ENCODE data around the gene FMN1. TPM values are rescaled to one million over a fixed set of nuclear protein-coding genes. Genes with fewer than 3 reads are reported as not detected.

The FMN1 gene
- total and polyA plus RNA-seq, 2 of the 13 experiments (the other 11 are each of a cell fraction or from before 2014, with no cell fraction given), result 0.20 to 0.60 TPM

DNA sequence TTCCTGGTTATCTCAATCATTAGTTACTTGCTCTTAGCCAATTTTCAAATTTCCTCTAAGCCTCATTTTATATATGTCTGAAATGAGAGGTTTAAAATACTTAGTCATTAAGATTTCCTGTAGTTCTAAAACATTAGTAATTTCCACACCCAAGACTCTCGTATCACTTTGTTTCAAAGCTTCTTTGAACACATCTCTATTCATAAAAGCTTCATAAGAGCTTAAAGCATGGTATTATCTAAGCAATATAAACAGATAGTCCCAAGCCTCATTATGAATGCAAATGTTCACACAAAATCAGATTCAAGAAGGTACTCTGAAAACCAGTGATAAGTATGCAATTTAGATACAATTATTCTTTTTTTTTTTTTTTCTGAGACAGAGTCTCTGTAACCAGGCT, 217.0 kb downstream of the FMN1 start:
- H3K79me2 ChIP-seq (ENCODE audit: insufficient read depth, low read length), result no peaks in the 10 kb centered on the region
- DNase-seq (ENCODE audit: low spot score) (no peak), FAIRE-seq (no peak), ATAC-seq (no peak)
- no peaks in the 10 kb centered on the region for H3K36me3 ChIP-seq (replicated peaks in 1 of 2; ENCODE audit: control insufficient read depth in 1 of 2, insufficient read depth in 2 of 2, low read length in 2 of 2)
- TF ChIP-seq HNRNPLL (IDR thresholded peaks at IDR 0.05; ENCODE audit: low read depth, low read length, poor library complexity, severe bottlenecking), result no peak
- CTCF ChIA-PET (ENCODE audit: low intra/inter-chr PET ratio, low total read pairs), result no interaction called here
- no peak overlapping the region for H3K4me2 ChIP-seq (ENCODE audit: low read depth, low read length)
- H3K9ac ChIP-seq (ENCODE audit: insufficient read depth, low read depth, low read length), result no peak overlapping the region
- intact Hi-C loops (cut with micrococcal nuclease; ENCODE audit: unreplicated experiment), result no loop called here
- H3K27me3 ChIP-seq (ENCODE audit: control insufficient read depth in 1 of 2, insufficient read depth in 2 of 2, low read length in 2 of 2), result no peaks in the 10 kb centered on the region
- H3K4me3 ChIP-seq (replicated peaks in 1 of 3; ENCODE audit: insufficient read depth in 1 of 3, low read depth in 2 of 3, low read length in 3 of 3), result no peak overlapping the region
- H3K4me1 ChIP-seq (ENCODE audit: insufficient read depth, low read length), result no peaks in the 10 kb centered on the region
- no peak overlapping the region for H3K27ac ChIP-seq (ENCODE audit: extremely low read length, insufficient read depth, low read length)
- no TSS peak for BruUV-seq (replicated peaks)
- in situ Hi-C loops (cut with HindIII; ENCODE audit: extremely low pct_ligation_motif_present, low pct_unique_long_range_greater_than_20kb), result no loop called here
- 26% methylated on average over 1 of the region's 1 CpG for WGBS (ENCODE audit: low lambda C conversion rate)
- H3K9me3 ChIP-seq (ENCODE audit: low read length), result no peaks in the 10 kb centered on the region
- no peaks in the 10 kb centered on the region for H4K20me1 ChIP-seq (ENCODE audit: insufficient read depth, low read length)
- no peak overlapping the region for H2AFZ ChIP-seq (ENCODE audit: low read length)
- POLR2A ChIA-PET, result no interaction called here

DNA sequence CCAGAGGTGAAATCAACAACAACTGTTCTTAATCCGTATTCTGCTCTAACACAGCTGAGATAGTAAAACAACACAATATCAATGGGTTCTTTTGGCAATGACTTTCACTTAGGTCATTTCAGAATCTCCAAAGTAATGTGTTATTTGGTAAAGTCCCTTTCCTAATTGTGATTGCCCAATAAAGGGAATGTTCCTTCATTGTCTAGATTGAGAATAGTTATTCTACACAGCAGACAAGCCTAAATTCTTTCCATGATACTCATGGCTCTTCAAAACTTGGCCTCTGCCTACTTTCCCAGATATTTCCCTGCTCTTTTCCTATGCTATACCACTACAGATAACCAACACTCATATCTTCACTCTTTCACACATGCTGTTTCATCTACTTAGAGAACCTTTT, 219.8 kb downstream of the FMN1 start:
- POLR2A ChIA-PET, result no interaction called here
- FAIRE-seq (no peak), ATAC-seq (no peak), DNase-seq (ENCODE audit: low spot score) (no peak)
- Histone ChIP-seq H3K4me2 (ENCODE audit: low read depth, low read length) (no peak overlapping the region), H3K4me1 (ENCODE audit: insufficient read depth, low read length) (no peaks in the 10 kb centered on the region), H3K79me2 (ENCODE audit: insufficient read depth, low read length) (no peaks in the 10 kb centered on the region), H3K4me3 (replicated peaks in 1 of 3; ENCODE audit: insufficient read depth in 1 of 3, low read depth in 2 of 3, low read length in 3 of 3) (no peak overlapping the region), H3K9ac (ENCODE audit: insufficient read depth, low read depth, low read length) (no peak overlapping the region), H4K20me1 (ENCODE audit: insufficient read depth, low read length) (no peaks in the 10 kb centered on the region), H2AFZ (ENCODE audit: low read length) (no peak overlapping the region), H3K27ac (ENCODE audit: extremely low read length, insufficient read depth, low read length) (no peak overlapping the region), H3K27me3 (ENCODE audit: control insufficient read depth in 1 of 2, insufficient read depth in 2 of 2, low read length in 2 of 2) (no peaks in the 10 kb centered on the region), H3K9me3 (ENCODE audit: low read length) (no peaks in the 10 kb centered on the region), H3K36me3 (replicated peaks in 1 of 2; ENCODE audit: control insufficient read depth in 1 of 2, insufficient read depth in 2 of 2, low read length in 2 of 2) (no peaks in the 10 kb centered on the region)
- BruUV-seq (replicated peaks), result no TSS peak
- WGBS (ENCODE audit: low lambda C conversion rate), result 36% methylated on average over 1 of the region's 1 CpG
- CTCF ChIA-PET (ENCODE audit: low intra/inter-chr PET ratio, low total read pairs), result no interaction called here
- in situ Hi-C loops (cut with HindIII; ENCODE audit: extremely low pct_ligation_motif_present, low pct_unique_long_range_greater_than_20kb), result no loop called here
- intact Hi-C loops (cut with micrococcal nuclease; ENCODE audit: unreplicated experiment), result no loop called here
- TF ChIP-seq KAT7 (CRISPR knock-in tag; IDR thresholded peaks at IDR 0.05; ENCODE audit: borderline replicate concordance) (no peak), GABPB1 (CRISPR knock-in tag; IDR thresholded peaks at IDR 0.05) (no peak), ARNT2 (CRISPR knock-in tag; IDR thresholded peaks at IDR 0.05; ENCODE audit: low read depth) (no peak), MAFG (CRISPR knock-in tag; IDR thresholded peaks at IDR 0.05) (no peak), ZNF451 (CRISPR knock-in tag; IDR thresholded peaks at IDR 0.05) (no peak), PHF8 (CRISPR knock-in tag; IDR thresholded peaks at IDR 0.05) (no peak), ZNF280D (CRISPR knock-in tag; IDR thresholded peaks at IDR 0.05) (no peak), HDAC2 (CRISPR knock-in tag; IDR thresholded peaks at IDR 0.05) (no peak), ZNF207 (IDR thresholded peaks at IDR 0.05; ENCODE audit: borderline replicate concordance) (no peak)
- TF ChIP-seq, protein P1, sequence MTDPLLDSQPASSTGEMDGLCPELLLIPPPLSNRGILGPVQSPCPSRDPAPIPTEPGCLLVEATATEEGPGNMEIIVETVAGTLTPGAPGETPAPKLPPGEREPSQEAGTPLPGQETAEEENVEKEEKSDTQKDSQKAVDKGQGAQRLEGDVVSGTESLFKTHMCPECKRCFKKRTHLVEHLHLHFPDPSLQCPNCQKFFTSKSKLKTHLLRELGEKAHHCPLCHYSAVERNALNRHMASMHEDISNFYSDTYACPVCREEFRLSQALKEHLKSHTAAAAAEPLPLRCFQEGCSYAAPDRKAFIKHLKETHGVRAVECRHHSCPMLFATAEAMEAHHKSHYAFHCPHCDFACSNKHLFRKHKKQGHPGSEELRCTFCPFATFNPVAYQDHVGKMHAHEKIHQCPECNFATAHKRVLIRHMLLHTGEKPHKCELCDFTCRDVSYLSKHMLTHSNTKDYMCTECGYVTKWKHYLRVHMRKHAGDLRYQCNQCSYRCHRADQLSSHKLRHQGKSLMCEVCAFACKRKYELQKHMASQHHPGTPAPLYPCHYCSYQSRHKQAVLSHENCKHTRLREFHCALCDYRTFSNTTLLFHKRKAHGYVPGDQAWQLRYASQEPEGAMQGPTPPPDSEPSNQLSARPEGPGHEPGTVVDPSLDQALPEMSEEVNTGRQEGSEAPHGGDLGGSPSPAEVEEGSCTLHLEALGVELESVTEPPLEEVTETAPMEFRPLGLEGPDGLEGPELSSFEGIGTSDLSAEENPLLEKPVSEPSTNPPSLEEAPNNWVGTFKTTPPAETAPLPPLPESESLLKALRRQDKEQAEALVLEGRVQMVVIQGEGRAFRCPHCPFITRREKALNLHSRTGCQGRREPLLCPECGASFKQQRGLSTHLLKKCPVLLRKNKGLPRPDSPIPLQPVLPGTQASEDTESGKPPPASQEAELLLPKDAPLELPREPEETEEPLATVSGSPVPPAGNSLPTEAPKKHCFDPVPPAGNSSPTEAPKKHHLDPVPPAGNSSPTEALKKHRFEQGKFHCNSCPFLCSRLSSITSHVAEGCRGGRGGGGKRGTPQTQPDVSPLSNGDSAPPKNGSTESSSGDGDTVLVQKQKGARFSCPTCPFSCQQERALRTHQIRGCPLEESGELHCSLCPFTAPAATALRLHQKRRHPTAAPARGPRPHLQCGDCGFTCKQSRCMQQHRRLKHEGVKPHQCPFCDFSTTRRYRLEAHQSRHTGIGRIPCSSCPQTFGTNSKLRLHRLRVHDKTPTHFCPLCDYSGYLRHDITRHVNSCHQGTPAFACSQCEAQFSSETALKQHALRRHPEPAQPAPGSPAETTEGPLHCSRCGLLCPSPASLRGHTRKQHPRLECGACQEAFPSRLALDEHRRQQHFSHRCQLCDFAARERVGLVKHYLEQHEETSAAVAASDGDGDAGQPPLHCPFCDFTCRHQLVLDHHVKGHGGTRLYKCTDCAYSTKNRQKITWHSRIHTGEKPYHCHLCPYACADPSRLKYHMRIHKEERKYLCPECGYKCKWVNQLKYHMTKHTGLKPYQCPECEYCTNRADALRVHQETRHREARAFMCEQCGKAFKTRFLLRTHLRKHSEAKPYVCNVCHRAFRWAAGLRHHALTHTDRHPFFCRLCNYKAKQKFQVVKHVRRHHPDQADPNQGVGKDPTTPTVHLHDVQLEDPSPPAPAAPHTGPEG (CRISPR knock-in tag; IDR thresholded peaks at IDR 0.05), result no peak

Data from HepG2 (cell line).